NOMO-1 (cell line): ENCODE measurements around the gene SSNA1.

Source experiments
- DNase-seq, 2 experiments: peaks; one replicate each; lab custom pipeline; 2025; ENCODE audit not compliant: unreplicated experiment in 2 of 2; lab: John Stamatoyannopoulos, UW

The SSNA1 gene

GRCh38 chr9:137167277-137167746, 21.2 kb upstream of the SSNA1 start:
- DNase-seq: no peak

GRCh38 chr9:137167747-137168572, 20.5 kb upstream of the SSNA1 start:
- no peak for DNase-seq

- peak in 1 of 2 experiments; percentile 45 for DNase-seq
These were observed 19.9 kb upstream of the SSNA1 start for GRCh38 chr9:137168573-137168903.

- DNase-seq: peak; percentile 47 to 69
These were observed 19.3 kb upstream of the SSNA1 start for GRCh38 chr9:137168904-137169856.

GRCh38 chr9:137169896-137170358, 18.5 kb upstream of the SSNA1 start, which contains the start of gene LRRC26:
TSS of gene LRRC26 (minus strand) at chr9:137170051. CDS start at chr9:137169943, 108 bp downstream.
- no peak for DNase-seq

GRCh38 chr9:137170486-137171148, 17.9 kb upstream of the SSNA1 start:
- no peak for DNase-seq

GRCh38 chr9:137171149-137171900, 17.2 kb upstream of the SSNA1 start:
- DNase-seq: no peak

- no peak for DNase-seq
These were observed 15.3 kb upstream of the SSNA1 start for GRCh38 chr9:137172901-137173795.

- no peak for DNase-seq
These were observed 14.4 kb upstream of the SSNA1 start for GRCh38 chr9:137173796-137174664.

- no peak for DNase-seq
These were observed 13.7 kb upstream of the SSNA1 start for GRCh38 chr9:137174722-137175293.

GRCh38 chr9:137175345-137175961, 13.0 kb upstream of the SSNA1 start:
- DNase-seq: no peak

GRCh38 chr9:137176302-137177182, 11.9 kb upstream of the SSNA1 start:
- peak; percentile 29 to 37 for DNase-seq

GRCh38 chr9:137178201-137178938, 10.1 kb upstream of the SSNA1 start:
- DNase-seq: no peak

GRCh38 chr9:137178939-137179630, 9.4 kb upstream of the SSNA1 start:
- DNase-seq: no peak

- DNase-seq: no peak
These were observed 8.7 kb upstream of the SSNA1 start for GRCh38 chr9:137179761-137180160.
